HepG2 (cell line): Measurements from ENCODE around the gene VAV2.

Experiments
- GATAD1 ChIP-seq: IDR thresholded peaks from 2 replicates; pipeline ENCODE4 v1.6.1; 2016; ENCODE audit warnings: missing genetic modification reagents, missing compliant biosample characterization
- KLF15 ChIP-seq: sonication (generic); formaldehyde crosslinking; IDR thresholded peaks from 2 replicates; pipeline ENCODE4 v1.8.1; 2023; ENCODE audit warnings: borderline replicate concordance, mild to moderate bottlenecking, inconsistent platforms, missing genetic modification reagents, mixed read lengths
- TEAD2 ChIP-seq: sonication (generic); formaldehyde crosslinking; IDR thresholded peaks from 2 replicates; pipeline ENCODE4 v1.9.0; 2021; ENCODE audit warnings: missing genetic modification reagents
- ZNF350 ChIP-seq: sonication (generic); formaldehyde crosslinking; IDR thresholded peaks from 2 replicates; pipeline ENCODE4 v1.4.0; 2020; ENCODE audit warnings: mild to moderate bottlenecking, low read depth, missing genetic modification reagents, borderline replicate concordance

GRCh38 chr9:133727876-133728441 is 264.2 kb downstream of the VAV2 start:
- TF ChIP-seq TEAD2 (no peak), ZNF350 (CRISPR knock-in tag) (no peak), GATAD1 (CRISPR knock-in tag) (no peak), KLF15 (CRISPR knock-in tag) (no peak)
